H4 (cell line): ENCODE measurements around the gene PLP1. TPM values are rescaled to one million over a fixed set of nuclear protein-coding genes. Genes with fewer than 3 reads are reported as not detected.
"Not testable (repeated sequence)": the region's sequence is repeated elsewhere in the genome, so short reads cannot be mapped to it uniquely, and the experiment has no call there.

Source experiments
- DNase-seq: peaks from one replicate; pipeline ENCODE4 v3.0.0-alpha.2; 2015; ENCODE audit warnings: low spot score
- total RNA-seq: library from RNA; depleted of rRNA; stranded (reverse); fragments of >200 nt; shearing (Covaris generic); gene quantifications from 2 replicates; pipeline ENCODE4 v1.2.3, GENCODE V29; 2014; rRNA removed

Gene PLP1, protein sequence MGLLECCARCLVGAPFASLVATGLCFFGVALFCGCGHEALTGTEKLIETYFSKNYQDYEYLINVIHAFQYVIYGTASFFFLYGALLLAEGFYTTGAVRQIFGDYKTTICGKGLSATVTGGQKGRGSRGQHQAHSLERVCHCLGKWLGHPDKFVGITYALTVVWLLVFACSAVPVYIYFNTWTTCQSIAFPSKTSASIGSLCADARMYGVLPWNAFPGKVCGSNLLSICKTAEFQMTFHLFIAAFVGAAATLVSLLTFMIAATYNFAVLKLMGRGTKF
- total RNA-seq: 0.02 TPM in 1 of 2 replicates, not detected in the other

DNA sequence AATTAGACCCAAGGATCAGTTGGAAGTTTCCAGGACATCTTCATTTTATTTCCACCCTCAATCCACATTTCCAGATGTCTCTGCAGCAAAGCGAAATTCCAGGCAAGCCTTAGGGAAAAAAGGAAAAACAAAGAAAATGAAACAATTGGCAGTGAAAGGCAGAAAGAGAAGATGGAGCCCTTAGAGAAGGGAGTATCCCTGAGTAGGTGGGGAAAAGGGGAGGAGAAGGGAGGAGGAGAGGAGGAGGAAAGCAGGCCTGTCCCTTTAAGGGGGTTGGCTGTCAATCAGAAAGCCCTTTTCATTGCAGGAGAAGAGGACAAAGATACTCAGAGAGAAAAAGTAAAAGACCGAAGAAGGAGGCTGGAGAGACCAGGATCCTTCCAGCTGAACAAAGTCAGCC, at the start of gene PLP1:
TSS of gene PLP1 (plus strand) at position 295 of the 400 bp plus-strand sequence. CDS start 156 bp downstream, outside the sequence.
- no peak for DNase-seq

DNA sequence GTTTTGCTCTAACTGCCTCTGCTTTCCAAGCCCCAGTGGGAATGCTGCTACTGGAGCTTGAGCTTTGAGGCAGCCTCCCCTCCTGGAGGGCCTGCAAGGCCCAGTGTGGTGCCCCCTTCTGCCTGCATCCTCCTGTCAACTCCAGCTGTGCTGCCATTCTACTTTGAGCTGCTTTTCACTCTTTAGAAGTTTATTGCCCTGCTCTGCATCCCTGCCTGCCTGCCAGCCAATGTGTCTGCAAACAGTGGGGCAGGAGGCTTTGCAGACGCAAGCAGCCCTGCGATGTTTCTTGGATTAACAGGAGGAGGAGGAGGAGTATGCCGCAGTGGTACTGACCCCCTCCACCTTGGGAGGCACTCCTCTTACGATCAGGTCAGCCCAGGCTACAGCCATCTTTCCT, 49.5 kb upstream of the PLP1 start:
- no peak for DNase-seq

DNA sequence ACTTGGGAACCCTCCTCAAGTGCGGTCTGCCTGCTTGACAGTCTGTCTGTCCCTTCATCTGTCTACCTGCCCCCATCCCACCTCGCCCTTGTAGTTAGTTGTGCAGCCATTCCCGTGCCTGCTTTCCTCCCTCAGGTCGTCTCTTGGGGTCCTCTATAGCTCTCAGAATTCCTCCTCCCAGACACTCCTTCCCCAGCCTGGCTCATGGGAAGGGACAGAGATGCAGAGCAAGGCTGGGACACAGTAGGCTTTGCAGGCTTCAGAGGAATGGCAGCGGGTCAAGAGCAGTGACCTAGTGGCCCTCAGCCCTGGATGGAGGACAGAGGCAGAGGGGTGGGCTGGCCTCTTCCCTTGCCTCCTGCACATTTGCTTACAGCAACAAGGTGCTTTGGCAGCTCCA, 47.6 kb upstream of the PLP1 start:
- DNase-seq: no peak

DNA sequence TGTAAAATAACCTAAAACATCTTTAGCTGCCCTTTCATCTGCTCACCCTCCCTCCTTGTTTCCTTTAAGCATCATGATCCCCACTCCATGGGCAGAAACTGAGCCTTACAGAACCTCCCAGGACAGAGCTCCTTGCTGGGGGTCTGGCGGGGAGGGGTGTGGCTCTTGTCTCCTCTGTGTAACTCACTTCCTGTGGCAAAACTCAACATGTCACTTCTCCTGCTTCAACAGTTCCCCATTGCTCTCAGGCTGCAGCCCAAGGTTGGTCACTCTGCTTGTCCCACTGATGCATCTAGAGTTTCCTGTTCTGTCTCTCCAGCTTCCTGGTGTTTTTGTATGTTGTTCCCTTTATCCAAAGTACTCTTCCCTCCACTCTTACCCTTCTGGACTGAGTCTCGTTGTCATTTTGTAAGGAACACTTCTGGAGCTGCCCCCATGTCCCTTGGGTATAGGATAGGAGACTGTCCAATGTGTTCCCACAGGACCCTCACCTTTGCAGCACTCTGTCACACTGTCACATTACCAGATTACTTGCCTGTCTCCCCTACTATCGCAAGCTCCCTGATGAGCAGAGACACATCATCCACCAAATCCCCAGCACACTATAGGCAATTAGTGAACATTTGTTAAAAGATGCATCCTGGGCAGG, 46.4 kb upstream of the PLP1 start:
- no peak for DNase-seq

DNA sequence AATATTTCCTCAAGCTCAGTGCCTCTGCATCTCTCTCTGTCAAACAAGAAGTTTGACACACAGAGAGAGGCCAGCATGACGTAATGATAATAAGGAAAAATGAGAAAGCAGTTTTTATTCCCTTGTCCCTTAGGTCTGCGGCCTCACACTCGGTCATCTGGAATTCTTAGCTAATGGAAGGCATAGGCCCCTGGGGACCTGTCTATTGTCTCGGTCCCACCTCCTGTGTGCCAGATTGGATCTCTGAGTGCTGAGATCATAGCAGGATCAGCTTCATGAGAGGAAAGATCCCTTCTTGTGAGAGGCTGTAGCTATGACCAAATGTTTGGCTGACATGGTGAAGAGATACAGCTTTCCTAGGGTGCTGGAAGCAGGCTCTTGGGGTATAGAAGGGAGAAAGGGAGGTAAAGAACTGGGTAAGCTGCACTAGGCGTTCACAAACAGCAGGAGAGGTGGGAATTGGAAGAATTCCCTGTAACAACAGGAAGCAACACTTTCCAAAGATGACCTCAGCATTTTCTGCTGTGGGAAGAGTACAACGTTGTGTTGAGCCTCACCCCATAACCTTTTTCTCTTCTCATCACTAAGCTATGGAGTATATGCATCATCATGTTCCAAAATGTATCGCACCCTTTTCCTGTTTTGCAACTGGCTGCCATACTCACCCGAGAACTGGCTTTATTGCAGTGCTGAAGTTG, 45.7 kb upstream of the PLP1 start:
- DNase-seq: peak; percentile 29

DNA sequence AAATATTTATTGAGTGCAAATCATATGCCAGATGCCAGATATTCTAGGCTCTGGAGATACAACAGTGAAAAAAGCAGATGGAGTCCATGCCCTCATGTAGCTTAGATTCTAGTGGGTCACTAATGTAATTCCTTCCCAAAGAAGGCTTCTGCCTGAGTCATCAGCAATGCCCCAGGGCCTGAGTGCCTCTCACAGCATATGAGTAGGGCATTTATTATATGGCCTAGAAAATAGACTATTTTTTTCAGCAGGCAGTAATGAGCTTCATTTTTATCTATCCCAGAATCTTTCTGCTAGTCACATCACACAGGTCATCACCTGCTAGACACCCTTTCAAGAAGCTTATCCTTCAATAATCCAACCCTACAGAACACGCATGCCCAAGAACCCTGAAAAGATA, 43.6 kb upstream of the PLP1 start:
- DNase-seq: no peak

DNA sequence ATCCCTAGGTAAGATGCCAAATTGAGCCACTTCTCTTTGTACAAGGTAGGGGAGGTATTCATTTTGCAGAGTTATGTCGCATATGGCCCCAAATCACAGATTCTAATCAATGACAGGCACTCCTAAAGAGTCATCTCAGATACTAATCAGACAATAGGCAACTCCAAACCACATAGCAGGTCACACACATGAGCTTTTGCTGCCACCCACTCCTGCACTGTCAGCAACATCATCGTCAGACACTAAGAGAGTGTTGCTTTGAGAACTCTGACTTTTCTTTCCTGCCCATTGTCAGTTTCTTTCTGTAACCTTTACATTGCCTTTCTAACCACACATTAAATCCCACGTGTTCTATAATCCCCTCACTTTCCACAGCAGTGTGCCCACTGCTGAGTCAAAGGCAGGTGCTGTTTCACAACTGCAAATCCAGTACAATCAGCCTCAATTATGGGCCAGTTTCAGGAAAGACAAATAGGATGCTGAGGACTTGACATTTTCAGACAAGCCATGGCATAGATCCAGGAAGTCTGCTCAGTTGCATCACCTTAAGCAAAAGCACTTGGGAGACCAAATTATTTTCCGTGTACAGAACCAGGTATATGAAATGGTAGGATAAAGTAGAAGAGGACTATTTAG, 42.4 kb upstream of the PLP1 start:
- no peak for DNase-seq

DNA sequence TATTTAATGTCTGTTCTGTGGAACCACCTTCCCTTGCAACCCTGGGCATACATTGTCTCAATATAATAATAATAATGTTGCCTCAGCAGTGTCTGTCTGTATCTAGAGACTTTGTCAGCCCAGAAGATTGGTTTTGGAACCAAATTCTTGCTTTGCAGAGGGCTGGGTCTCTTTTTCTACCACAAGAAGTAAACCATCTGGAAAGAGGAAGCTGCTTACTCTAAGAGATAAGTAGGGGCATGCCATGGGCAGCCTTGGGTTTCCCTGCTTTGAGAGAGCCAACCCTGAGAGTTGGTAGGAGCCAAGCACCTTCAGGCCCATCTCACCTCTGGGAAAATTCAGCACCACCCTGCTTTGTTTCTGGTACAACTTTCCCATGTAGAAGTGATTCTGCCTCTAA, 38.9 kb upstream of the PLP1 start:
- DNase-seq: no peak

DNA sequence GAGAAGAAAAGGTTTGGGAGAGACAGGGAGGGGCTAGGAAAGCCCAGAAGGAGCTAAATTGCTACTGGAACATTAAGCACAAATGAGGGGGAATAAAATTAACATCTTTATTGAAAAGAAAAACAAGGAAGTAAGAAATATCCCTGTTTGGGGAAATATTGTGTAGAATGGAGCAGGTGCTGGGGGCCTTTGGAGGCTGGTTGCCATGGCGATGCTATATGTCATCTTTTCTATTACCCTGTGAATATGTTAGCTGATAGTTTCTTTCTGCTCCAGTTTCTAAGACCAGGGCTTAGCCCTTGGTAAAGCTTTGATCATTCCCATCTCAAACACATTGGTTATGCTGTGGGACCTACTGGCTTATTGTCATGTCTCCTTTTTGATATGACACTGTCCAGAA, 37.2 kb upstream of the PLP1 start:
- DNase-seq: no peak

DNA sequence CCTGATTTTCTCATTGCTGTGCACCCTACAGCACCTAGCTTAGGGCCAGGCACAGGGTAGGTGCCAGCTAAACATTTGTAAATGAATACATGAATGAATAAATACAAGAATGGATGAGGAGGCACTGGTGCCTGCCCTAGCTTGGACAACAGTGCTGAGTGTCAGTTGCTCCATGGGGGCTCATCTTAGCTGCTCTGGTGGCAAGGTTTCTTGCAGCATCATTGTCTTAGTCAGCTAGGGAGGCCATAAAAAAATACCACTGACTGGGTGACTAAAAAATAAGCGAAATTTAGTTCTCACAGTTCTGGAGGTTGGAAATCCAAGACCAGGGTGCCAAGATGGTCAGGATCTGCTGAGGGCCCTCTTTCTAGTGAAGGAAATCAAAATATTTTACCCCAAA, 34.8 kb upstream of the PLP1 start:
- DNase-seq: no peak

DNA sequence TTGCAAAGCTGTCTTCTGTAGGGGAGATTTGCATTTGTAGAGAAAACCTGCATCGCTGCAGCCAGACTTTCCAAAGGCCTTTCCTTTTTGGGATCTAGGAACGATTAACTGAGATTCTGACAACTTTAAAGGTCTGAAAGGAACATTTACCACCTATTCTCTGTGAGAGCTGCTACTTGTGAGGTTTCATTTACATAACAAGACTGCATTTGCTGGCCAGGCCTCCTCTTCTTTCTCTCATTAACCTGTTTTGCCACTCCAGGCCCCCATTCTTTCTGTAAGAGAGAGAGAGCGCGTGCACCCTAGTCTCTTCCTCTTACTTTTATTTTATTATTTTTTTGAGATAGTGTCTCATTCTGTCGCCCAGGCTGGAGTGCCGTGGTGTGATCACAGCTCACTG, 34.3 kb upstream of the PLP1 start:
- no peak for DNase-seq

DNA sequence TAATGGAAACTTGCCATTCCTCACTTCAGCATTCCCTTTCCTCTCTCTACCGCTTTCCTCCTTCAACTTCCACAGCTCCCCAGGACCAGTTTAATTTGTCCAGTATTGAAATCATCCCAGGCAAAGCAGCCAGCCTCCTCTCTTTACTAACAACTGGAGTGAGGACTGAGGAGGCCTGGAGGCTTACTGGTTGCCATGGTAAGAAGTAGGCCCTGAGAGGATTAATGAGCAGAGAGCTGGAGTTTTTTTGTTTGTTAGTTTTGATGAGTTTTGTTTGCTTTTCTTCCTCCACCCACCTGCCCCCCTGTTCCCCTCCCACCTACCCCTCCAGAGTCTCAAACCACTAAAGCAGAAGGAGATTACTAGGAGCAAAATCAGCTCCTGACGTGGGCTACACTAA, 29.5 kb upstream of the PLP1 start:
- DNase-seq: no peak

DNA sequence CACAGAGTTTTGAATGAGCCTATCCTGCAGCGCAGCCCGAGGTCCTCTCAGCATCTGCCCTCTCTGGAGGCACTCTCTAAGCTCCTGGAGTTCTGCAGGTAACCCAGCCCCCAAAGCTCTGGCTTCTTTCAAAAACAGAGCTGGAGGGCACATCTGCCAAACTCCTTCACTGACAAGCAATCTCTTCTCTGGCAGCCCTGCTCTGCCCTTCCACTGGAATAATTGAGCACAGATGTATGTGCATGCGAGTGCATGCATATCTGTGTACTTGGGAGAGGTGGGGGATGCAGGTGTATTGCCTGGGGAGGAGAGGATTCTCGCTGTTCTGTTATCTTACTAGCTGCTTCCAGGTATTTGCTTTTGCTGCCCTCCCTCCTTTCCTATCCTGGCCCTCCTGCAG, 22.2 kb upstream of the PLP1 start:
- DNase-seq: no peak

DNA sequence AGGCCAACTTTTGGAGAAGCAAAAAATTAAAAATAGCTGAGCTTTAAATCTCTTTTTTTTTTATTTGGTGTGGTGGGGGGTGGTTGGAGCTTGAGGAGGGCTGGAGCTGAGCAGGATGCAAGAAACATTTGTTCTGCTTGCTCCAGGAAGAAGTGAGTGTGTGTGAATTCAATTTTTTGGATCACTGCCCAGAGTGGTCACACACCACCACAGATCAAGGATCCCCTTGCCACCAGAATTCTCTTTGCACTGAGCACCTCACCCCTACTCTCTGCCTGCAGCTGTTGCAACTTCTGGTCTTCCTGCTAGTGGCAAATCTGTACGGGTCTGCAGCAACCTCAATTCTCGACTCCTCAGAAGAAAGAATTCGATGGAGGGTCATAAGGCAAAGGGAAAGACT, 19.9 kb upstream of the PLP1 start:
- no peak for DNase-seq

DNA sequence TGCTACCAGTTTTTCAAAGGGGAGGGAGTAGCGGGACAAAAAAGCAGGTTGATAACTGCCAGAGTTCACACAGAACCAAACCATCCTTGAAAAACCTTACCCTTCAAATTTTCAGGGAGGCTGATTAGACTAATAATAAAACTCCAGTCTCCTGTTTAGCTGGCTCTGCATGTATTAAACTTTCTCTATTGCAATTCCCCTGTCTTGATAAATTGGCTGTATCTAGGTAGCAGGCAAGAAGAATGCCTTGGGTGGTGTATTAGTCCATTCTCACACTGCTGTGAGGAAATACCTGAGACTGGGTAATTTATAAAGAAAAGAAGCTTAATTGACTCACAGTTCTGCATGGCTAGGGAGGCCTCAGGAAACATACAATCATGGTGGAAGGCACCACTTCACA, 18.1 kb upstream of the PLP1 start:
- no peak for DNase-seq

DNA sequence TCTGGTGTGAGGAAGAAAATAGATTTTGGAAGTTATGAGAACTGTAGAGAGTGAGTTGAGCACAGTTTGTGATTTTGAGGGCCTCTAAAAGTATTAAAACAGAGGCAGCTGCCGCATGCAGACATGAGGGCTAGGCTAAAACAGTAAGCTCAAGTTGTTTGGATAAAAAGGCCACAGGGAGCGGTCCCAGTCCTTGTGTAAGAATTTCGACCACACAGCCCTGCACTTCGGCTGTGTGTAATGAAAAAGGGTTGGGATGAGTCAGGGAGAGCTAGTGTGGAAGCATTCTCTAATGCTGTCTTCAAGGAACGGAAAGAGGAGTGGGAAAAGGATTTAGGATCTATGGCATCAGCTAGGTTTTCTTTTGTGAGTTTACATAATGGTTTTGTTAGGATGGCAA, 13.1 kb upstream of the PLP1 start:
- DNase-seq: peak; percentile 30

DNA sequence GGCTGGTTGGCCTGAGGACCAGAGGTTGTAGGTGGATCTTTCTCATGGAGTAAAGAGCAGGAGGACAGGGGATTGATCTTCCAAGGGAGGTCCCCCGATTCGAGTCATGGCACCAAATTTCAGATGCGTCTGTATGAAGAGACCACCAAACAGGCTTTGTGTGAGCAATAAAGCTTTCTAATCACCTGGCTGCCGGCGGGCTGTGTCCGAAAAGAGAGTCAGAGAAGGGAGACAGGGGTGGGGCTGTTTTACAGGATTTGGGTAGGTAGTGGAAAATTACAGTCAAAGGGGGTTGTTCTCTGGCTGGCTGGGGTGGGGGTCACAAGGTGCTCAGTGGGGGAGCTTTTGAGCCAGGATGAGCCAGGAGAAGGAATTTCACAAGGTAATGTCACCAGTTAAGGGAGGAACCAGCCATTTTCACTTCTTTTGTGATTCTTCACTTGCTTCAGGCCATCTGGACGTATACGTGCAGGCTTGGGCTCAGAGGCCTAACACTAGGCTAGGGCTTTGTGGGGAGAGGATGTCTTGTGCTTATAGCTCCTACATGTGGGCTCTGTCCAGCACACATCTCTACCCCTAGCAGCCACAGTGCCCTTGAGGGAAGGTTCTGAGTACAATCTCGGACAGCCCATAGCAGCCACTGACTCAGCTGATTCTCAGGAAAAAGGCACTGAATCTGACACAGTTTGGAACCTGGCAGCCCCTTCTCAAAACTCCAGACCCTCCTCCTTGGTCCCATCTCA, 9.7 kb upstream of the PLP1 start:
- not testable (repeated sequence) for DNase-seq

DNA sequence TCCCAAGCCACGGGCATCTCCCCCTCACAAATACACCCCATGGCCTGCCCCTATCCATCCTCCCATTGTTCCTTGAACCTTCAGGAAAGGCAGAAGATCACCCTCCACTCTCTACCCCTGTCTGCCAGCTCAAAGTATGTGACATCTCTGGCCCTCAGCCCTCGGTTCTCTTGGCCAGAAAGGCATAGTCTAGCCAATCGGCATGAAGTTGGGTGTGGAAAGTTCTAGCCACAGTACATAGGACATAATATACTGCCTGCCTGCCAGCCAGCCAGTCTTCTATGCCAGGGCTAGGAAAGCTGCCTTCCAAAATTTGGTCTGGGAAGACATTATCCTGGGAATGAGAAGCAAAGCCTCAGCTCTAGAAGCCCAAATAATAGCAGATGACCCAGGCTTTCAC, 3.2 kb upstream of the PLP1 start:
- no peak for DNase-seq

DNA sequence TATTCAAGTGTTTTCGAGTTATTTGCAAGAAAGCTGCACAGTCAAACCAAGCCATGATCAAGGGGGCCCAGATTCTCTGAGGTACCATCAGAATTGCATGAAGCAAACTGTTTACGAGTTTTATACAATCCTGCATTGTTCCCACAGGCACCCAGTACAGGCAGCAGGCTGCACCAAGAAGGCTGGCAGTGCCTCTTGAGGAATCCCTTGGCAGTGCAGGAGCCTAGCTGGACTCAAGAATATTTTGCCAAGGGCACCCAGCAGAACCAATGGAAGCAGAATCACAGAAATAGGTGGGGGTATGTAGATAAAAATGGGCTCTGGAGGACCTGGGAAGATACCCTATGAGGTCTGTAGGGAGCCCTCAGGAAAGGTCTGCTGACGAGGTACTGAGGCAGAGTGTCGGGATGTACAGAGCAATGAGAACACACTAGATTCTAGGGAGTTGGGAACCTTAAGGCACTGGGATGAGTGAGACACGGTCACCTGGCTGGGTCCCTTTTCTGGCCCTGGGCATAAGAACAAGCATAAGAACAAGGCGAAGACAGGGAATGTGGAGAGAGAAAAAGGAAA, 2.5 kb upstream of the PLP1 start:
- peak; percentile 34 for DNase-seq

DNA sequence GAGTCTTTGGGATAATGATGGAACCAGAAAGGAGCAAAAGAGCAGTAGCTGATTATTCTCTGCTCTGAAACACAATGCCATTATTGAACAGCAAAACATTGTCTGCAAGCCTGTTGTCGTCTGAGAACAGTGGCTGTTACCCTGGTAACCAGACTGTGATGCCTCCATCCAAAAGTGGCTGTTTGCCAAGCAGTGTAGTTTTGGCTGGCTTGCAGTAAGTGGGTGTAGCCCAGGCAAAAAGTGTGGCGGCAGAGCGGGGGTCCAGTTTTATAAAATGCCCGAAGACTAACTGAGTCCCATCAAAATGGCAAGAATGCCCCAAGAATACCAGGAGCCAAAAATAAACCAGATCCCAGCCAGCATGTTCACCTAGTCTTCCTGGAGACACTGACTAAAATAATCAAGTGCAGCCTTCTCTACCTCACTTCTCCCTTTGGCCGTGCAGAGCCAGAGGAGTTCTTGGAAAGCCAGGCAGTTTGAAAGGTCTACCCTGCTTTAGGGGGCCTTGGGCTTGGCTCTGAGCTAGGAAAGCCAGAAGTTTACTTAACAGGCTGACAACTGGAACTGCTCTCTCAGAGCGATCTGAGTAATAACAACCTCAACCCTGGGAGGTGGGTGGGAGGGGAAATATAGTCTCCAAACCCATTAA, 2.6 kb downstream of the PLP1 start:
- no peak for DNase-seq
